Heart left ventricle (tissue), 16 donors: Measurements from ENCODE around the gene NOL9. TPM values are rescaled to one million over a fixed set of nuclear protein-coding genes. Genes with fewer than 3 reads are reported as not detected.

ENCODE experiments used
- ATAC-seq, 4 donors: fragments of 200-7000 bp; cut with Tn5 transposase; one replicate each; pipeline ENCODE4 v1.9.1; 2020 to 2022; ENCODE audit warnings: moderate library complexity in 4 of 4, mild to moderate bottlenecking in 3 of 4, moderate number of reproducible peaks in 1 of 4
- DNase-seq, 5 donors: peaks; one replicate each; pipeline ENCODE4 v3.0.0-alpha.2; 2020
- H3K27ac ChIP-seq, 12 donors: fragments of 200-600 bp; sonication (generic) in 4 of 12; one replicate each; pipeline versions ENCODE4 v1.5.0 to v1.8.0; 2016 to 2022; ENCODE audit warnings: mild to moderate bottlenecking in 2 of 12
- H3K27me3 ChIP-seq, 9 donors: fragments of 200-600 bp; sonication (generic) in 2 of 9; one replicate each; pipeline versions ENCODE4 v1.5.1 to v1.8.0; 2016 to 2022; ENCODE audit warnings: mild to moderate bottlenecking in 3 of 9
- H3K36me3 ChIP-seq, 9 donors: fragments of 200-600 bp; sonication (generic) in 2 of 9; one replicate each; pipeline versions ENCODE4 v1.5.0 to v1.8.0; 2018 to 2022; ENCODE audit warnings: mild to moderate bottlenecking in 2 of 9
- H3K4me1 ChIP-seq, 12 donors: fragments of 200-600 bp; sonication (generic) in 4 of 12; one replicate each; pipeline versions ENCODE4 v1.5.0 to v1.8.0; 2016 to 2022; ENCODE audit warnings: mild to moderate bottlenecking in 3 of 12
- H3K4me3 ChIP-seq, 12 donors: fragments of 200-600 bp; sonication (generic) in 4 of 12; one replicate each; pipeline versions ENCODE4 v1.5.0 to v1.8.0; 2017 to 2022; ENCODE audit warnings: mild to moderate bottlenecking in 9 of 12, moderate library complexity in 4 of 12
- H3K9me3 ChIP-seq, 12 donors: fragments of 200-600 bp; sonication (generic) in 4 of 12; one replicate each; pipeline versions ENCODE4 v1.5.0 to v1.8.0; 2016 to 2022; ENCODE audit warnings: mild to moderate bottlenecking in 1 of 12
- CTCF ChIP-seq, 12 donors: fragments of 200-600 bp; sonication (generic) in 4 of 12; IDR thresholded peaks; one replicate each; pipeline versions ENCODE4 v1.5.0 to v1.8.0; 2018 to 2022; ENCODE audit warnings: antibody characterized with exemption in 12 of 12, mild to moderate bottlenecking in 5 of 12
- POLR2A ChIP-seq, 2 donors: fragments of 450-650 bp; IDR thresholded peaks; one replicate each; pipeline ENCODE4 v1.6.1; 2017; ENCODE audit warnings: antibody characterized with exemption in 2 of 2, mild to moderate bottlenecking in 2 of 2, moderate library complexity in 2 of 2
- WGBS, 4 donors: extraction: QIAGEN DNeasy Blood & Tissue Kit in 2 of 4; methylation state at CpG; one replicate each; pipeline versions ENCODE4 v1.1.5 to v1.1.7; 2013 to 2018; 5-methylcytosine and 5-hydroxymethylcytosine counted together
- intact Hi-C, 10 donors: fragments of 100-400 bp; cut with DNase I; formaldehyde crosslinking; loops; one replicate each; pipeline versions ENCODE4 v1.11.1 to v1.14.2; 2022
- polyA plus RNA-seq, 2 donors: library from polyadenylated mRNA; stranded (reverse); fragments of 200-250 nt; gene quantifications; one replicate each; pipeline ENCODE4 v1.2.3, GENCODE V29; 2013
- total RNA-seq, 9 donors: library from RNA; depleted of rRNA in 2 of 9; stranded (reverse); fragments of >200 nt in 2 of 9; fragmentation: NEBNext Ultra II Directional in 3 of 9; extraction: Animal tissue kit (Norgen Biotek cat#: 25700) in 3 of 9; gene quantifications; one replicate each; pipeline versions ENCODE4 v1.1.0 to v1.2.4, GENCODE V29; 2016 to 2023
- donor health status: ischemic (EF 13 %, LVEDD 7.1; RV severe dilation, severe dysfunction).
- donor health status: healthy with polysubstance abuse.
- donor health status: DM: no; HTN: yes; CAD: no.
- donor health status: DM: no; HTN: no; CAD: no.
- donor health status: ischemic (EF 25% LVEDD 6.9; RV normal size, moderate dysfunction).
- donor health status: ischemic (EF 25% LVEDD 5.7; RV mildly dilated, moderate dysfunction).
- donor health status: healthy.
- donor health status: DM: yes; HTN: yes; CAD: no.
- donor health status: ischemic (EF 35%, LVEDD 5.7; RV mildly dilated, moderate dysfunction).
- donor health status: nonischemic (EF 11% LVEDD 7.7; RV severe dilation, severe dysfunction).
- donor health status: DM: yes; HTN: yes; CAD: no.
- donor health status: PGD.
- donor health status: ischemic (EF 29% LVEDD 5.4; RV normal size, mild dysfunction).
- donor health status: nonischemic (EF 23%, LVEDD 6.1; RV moderate dilation, normal function).

NOL9 gene
- total and polyA plus RNA-seq, 11 donors: 5.7 to 20.6 (median 15.4) TPM

- TF ChIP-seq POLR2A (IDR thresholded peaks at IDR 0.05): no peak
- no peak for TF ChIP-seq CTCF (IDR thresholded peaks at IDR 0.05)
- Histone ChIP-seq H3K36me3 (peaks cover 0 to 11% (median 0%) of the 10 kb centered on the region in 9 donors), H3K27ac (peak overlapping the region in 2 of 12 donors; percentile 90 to 95), H3K9me3 (no peaks in the 10 kb centered on the region), H3K4me1 (peaks cover 6 to 78% (median 49%) of the 10 kb centered on the region in 12 donors), H3K27me3 (no peaks in the 10 kb centered on the region), H3K4me3 (peak overlapping the region in 1 of 12 donors; percentile 28)
- ATAC-seq (no peak), DNase-seq (no peak)
- intact Hi-C loops: no loop called here
- WGBS, 4 donors: 70 to 100% (median 95%) methylated on average over 1 of the region's 1 CpG
These were observed 28.1 kb upstream of the NOL9 start for GRCh38 chr1:6582370-6582769.

- intact Hi-C loops: loop anchor here in 1 of 10 donors (2.0 kb wide), 1 partner anchor 19 kb away; no protein-coding TSS in a partner anchor
- peak overlapping the region in 1 of 12 donors; percentile 28 for H3K4me3 ChIP-seq
- WGBS, 4 donors: 75 to 81% (median 78%) methylated on average over 10 of the region's 10 CpGs
These were observed 27.4 kb upstream of the NOL9 start for GRCh38 chr1:6581561-6582305.

GRCh38 chr1:6580593-6581409 lies 26.5 kb upstream of the NOL9 start:
- TF ChIP-seq POLR2A (IDR thresholded peaks at IDR 0.05) (no peak), CTCF (IDR thresholded peaks at IDR 0.05) (peak in 2 of 12 donors; percentile 6 to 21)
- WGBS, 4 donors: 25 to 34% (median 31%) methylated on average over 16 to 19 of the region's 19 CpGs
- peaks cover 6 to 65% (median 38%) of the 10 kb centered on the region in 12 donors for H3K4me1 ChIP-seq
- ATAC-seq (no peak), DNase-seq (peak in 1 of 5 donors; percentile 44)
- no peaks in the 10 kb centered on the region for H3K9me3 ChIP-seq
- peaks cover 0 to 5% (median 0%) of the 10 kb centered on the region in 9 donors for H3K36me3 ChIP-seq
- no peaks in the 10 kb centered on the region for H3K27me3 ChIP-seq
- H3K4me3 ChIP-seq: peak overlapping the region; percentile 65 to 97 (median 83)
- intact Hi-C loops: loop anchor here in 1 of 10 donors (2.0 kb wide), 1 partner anchor 20 kb away; no protein-coding TSS in a partner anchor
- peak overlapping the region; percentile 45 to 97 (median 91) for H3K27ac ChIP-seq

More at GRCh38 chr1:6581561-6582305, 27.4 kb upstream of the NOL9 start:
- Histone ChIP-seq H3K36me3 (peaks cover 0 to 8% (median 0%) of the 10 kb centered on the region in 9 donors), H3K9me3 (no peaks in the 10 kb centered on the region), H3K27ac (peak overlapping the region in 6 of 12 donors; percentile 79 to 95 (median 92)), H3K4me1 (peaks cover 6 to 74% (median 44%) of the 10 kb centered on the region in 12 donors), H3K27me3 (no peaks in the 10 kb centered on the region)
- TF ChIP-seq CTCF (IDR thresholded peaks at IDR 0.05) (no peak), POLR2A (IDR thresholded peaks at IDR 0.05) (no peak)
- DNase-seq: no peak
- ATAC-seq: no peak
